GM21576 (cell line): ENCODE measurements around the gene QKI.

ENCODE experiments used
- ATAC-seq: cut with Tn5 transposase; IDR thresholded peaks from one replicate; pipeline ENCODE4 v1.9.1; 2021; ENCODE audit warnings: mild to moderate bottlenecking, moderate library complexity; ENCODE audit not compliant: unreplicated experiment

The QKI gene

GRCh38 chr6:163603395-163603794 lies 188.9 kb downstream of the QKI start:
- no peak for ATAC-seq

GRCh38 chr6:163605385-163606097 lies 191.0 kb downstream of the QKI start:
- no peak for ATAC-seq

GRCh38 chr6:163607792-163608191 lies 193.3 kb downstream of the QKI start:
- ATAC-seq = no peak

- no peak for ATAC-seq
Measured at GRCh38 chr6:163608204-163608644, 193.7 kb downstream of the QKI start.

- ATAC-seq = no peak
Measured at GRCh38 chr6:163612200-163612599, 197.7 kb downstream of the QKI start.

- ATAC-seq = no peak
Measured at GRCh38 chr6:163613025-163613424, 198.5 kb downstream of the QKI start.

- no peak for ATAC-seq
Measured at GRCh38 chr6:163613668-163614067, 199.2 kb downstream of the QKI start.

GRCh38 chr6:163616452-163616851 lies 201.9 kb downstream of the QKI start:
- ATAC-seq = no peak

GRCh38 chr6:163617549-163617948 lies 203.0 kb downstream of the QKI start:
- ATAC-seq = no peak

- ATAC-seq = no peak
Measured at GRCh38 chr6:163620101-163620500, 205.6 kb downstream of the QKI start.

- no peak for ATAC-seq
Measured at GRCh38 chr6:163620670-163621330, 206.3 kb downstream of the QKI start.

GRCh38 chr6:163625265-163625664 lies 210.7 kb downstream of the QKI start:
- no peak for ATAC-seq

GRCh38 chr6:163626073-163626867 lies 211.8 kb downstream of the QKI start:
- no peak for ATAC-seq

- no peak for ATAC-seq
Measured at GRCh38 chr6:163627274-163628062, 212.9 kb downstream of the QKI start.
